NCI-H146 treated with DMSO at 0.1 percent for 48 hours (cell line): ENCODE measurements around the gene ABLIM1.

Source experiments
- DNase-seq: peaks from one replicate; lab custom pipeline; 2025; ENCODE audit not compliant: unreplicated experiment; lab: John Stamatoyannopoulos, UW

The ABLIM1 gene

GRCh38 chr10:114593240-114593792 lies 64.8 kb downstream of the ABLIM1 start:
- DNase-seq: no peak

DNA sequence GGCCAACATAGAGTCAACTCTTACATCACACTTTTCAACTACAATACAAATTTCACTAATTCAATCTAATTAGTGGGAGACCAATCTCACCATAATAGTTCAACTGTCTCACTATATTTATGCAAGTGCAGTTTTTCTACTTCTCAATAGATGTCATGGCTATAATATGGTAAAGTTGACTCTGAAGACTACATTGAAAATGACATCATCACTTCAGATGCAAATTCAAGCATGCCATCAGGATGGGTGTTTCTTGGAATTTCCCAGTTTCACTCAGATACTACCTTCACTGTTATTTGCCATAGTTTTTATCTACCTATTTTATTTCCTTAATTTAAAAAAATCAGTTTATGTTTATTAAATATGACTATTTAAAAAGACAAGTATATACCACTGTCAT lies 67.1 kb downstream of the ABLIM1 start:
- no peak for DNase-seq

DNA sequence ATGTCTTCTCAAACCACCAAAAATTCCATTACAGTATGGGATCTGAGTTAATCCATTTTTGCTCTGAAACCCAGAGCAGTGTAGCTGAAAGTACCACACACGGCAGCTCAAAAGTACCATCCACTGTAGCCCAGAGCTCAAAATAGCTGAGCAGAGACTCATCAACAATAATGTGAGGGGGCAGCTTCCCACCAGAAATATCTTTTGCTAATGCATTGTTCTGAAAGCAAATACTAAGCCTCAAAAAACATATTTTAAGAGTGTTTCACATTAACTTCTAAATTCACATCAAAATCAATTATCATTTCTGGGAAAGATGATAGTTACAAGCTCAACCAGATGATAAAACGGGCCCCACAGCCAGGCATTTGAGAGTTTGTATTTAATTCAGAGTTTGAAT lies 73.7 kb downstream of the ABLIM1 start:
- DNase-seq: no peak

GRCh38 chr10:114581071-114581470 lies 77.0 kb downstream of the ABLIM1 start:
- DNase-seq: no peak

- DNase-seq: no peak
These were observed 80.9 kb downstream of the ABLIM1 start for GRCh38 chr10:114577133-114577532.

- DNase-seq: peak; percentile 74
These were observed 81.4 kb downstream of the ABLIM1 start for GRCh38 chr10:114576716-114577115.

DNA sequence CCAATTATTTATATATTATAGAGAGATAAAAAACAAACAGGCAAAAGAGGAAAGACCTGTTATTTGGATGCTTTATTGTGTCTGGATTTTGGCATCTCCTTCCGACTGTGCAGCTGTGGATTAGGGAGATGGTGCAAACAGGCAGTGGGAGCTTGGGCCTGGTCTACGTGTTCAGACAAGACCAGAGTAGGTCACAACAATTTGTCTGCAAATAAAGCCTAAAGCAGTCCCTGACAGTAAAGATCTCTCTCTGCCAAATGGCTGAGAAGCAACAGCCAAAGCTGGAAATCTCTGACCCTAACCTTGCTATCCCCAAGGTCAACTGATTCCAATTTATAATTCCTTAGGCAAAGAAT lies 82.0 kb downstream of the ABLIM1 start:
- DNase-seq: peak; percentile 21

DNA sequence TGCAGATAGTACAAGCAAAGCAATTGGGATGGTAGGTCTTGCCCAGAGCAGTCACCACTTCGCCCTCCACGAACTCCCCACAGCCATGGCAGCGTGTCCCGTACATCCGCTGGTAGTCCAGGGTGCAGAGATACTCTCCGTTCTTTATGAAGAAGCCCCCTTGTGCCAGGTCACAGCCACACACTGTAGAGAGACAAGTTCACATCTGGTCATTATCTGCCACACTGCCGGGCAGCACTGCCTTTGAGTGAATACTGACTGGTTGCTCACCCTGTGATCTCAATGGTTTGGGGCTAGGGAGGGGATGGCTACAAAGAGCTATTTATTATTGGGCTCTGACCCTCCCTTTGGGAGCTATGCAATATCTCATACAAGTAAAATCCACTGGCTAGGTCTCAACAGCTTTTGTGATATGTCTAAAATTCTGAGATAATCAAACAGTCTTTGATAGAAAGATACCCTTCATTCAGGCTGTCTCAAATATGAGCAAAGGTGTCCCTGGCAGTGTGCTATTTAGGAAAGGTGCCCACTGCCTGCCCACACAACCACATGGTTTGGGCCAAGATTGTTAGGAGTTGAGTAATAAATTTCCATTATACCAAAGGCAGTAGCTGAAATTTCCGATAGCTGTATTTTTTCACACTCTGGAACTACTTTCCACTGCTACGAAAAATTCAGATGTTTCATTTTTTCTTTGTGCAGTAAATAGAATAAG lies 82.5 kb downstream of the ABLIM1 start:
- no peak for DNase-seq

DNA sequence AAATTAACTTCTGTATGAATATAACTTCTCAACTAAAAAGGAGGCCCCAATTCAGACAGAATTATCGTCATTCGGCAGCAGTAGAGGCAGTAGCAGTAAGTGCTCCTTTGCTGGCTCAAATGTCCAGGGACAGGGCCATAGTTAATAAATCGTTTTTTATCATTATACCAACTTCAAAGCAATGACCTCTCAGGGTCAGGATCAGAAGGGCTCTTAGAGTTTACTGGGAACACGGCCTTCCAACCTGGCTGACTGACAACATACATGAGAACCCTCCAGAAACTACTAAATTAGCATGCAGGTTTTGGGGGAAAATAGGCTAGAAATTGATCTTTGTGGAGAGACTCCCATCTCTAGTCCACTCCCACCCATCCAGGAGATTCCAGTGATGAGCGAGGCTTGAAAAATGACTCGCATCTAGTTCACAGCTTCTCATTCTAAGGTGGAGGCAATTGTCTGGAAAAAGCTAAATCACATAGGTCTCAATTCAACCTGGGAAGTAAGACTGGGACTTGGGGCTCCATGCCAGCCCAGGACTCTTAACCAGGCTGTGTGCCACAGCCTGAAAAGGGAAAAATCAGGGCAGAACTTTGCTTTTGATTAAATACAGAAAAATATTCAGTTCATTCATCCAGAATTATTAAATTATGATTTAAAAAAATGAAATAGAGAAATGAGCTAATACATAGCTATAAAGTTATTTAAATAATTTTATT lies 84.6 kb downstream of the ABLIM1 start:
- DNase-seq: no peak

DNA sequence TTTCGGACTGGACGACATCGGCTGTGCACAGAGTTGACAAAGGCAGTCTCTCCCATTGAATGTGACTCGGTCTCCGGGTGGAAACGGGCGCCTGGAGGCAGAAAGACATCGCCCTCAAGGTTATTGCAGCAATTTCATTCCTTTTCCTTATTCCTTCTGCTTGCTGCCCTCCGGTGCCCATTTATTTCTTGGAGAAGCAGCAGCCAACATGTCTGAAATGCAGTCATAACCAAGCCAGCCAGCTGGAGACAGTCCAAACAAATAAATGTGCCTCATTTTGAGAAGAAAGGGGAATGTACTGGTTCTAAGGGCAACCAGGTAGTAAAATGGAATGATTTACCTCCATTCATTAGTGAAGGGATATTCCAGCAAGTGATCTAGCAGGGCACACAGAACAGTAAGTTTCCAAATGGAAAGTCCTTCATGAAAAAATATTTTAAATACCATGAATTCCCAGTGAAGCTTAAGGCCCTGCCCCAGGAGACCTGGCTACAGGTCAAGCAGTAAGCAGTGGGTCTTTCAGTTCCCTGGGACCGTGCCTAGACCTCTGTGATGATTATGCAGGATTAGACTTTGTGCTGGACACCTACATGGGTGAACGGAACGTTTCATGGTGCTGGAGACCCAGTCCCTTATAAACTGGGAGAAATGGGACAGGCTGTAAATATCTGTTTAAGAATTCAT lies 86.6 kb downstream of the ABLIM1 start:
- no peak for DNase-seq

DNA sequence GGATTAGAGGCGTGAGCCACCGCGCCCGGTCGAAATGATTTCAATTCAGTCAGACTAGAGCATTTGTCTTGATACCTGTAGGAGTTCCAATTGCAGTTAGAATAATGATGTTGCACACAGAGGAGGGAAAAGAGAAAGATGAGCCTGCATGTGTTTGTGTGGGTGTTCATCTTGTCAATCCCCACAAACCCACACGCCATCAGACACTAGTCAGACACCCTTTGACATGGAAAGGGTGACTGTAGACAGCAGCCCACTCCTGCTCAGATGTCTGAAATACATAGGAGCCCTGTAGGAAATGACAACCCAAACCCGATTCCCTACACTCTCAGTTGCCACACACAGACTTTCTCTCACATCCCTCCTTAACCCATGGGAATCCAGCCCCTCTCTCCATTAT lies 92.0 kb downstream of the ABLIM1 start:
- DNase-seq: no peak

GRCh38 chr10:114565066-114565465 lies 93.0 kb downstream of the ABLIM1 start:
- DNase-seq: no peak

- no peak for DNase-seq
These were observed 97.0 kb downstream of the ABLIM1 start for GRCh38 chr10:114561008-114561523.

GRCh38 chr10:114560144-114560543 lies 97.9 kb downstream of the ABLIM1 start:
- no peak for DNase-seq

GRCh38 chr10:114559636-114560035 lies 98.4 kb downstream of the ABLIM1 start:
- DNase-seq: no peak

DNA sequence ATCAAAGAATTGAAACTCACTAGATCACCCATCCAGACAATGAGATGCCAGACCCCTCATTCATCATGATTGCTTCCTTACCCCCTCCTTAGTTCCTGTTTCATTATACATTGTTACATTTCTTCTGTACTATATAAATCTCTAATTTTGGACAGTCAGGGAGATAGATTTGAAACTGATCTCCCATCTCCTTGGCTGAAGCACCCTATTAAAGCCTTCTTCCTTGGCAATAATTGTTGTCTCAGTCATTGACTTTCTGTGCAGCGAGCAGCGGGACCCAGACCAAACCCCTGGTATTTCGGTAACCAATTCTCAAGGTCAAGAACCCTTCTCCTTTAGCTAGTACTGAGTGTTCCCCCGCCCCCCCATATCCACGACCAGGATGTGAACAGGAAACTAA lies 100.2 kb downstream of the ABLIM1 start:
- no peak for DNase-seq

GRCh38 chr10:114556236-114557122 lies 101.6 kb downstream of the ABLIM1 start:
- DNase-seq: no peak

DNA sequence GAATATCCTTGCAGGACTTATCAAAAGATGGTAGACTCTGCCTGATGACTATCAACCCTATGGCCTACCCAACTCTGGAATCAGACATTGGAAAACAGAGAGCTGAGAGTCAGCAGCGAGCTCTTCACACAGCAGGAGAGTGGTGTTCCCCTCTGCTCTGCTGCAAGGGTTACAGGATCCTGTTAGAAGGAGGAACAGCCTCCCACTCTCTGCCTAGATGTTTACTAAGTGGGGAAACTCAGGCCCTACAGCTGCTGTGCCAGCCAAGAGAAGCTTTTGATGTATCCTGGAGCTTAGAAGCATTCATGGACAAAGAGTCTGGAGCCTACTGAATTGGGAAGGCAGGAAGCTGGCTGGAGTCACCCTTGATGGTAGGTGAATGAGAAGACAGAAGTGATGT lies 104.6 kb downstream of the ABLIM1 start:
- DNase-seq: no peak

DNA sequence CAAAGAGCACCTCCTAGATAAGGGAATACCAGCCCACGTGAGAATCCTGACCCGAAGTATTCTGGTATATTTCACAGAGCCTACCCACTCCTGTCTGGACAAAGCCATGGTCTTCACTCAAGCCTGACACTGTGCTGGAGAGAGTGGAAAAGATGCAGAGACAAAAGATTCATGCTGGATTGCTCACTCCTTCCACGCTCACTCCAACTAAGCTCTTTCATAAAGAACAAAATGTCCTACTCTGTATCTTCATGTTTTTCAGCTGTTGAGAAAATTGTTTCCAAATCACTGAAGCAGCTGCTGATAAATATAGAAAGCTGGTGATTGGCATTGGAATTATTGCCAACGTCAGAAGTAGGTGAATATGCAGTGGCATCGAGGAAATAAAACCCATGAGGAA lies 106.0 kb downstream of the ABLIM1 start:
- DNase-seq: no peak

- no peak for DNase-seq
These were observed 106.5 kb downstream of the ABLIM1 start for GRCh38 chr10:114551636-114551972.
